ENCODE results near the gene MAGEA9B.
"Not testable (repeated sequence)": the region's sequence is repeated elsewhere in the genome, so short reads cannot be mapped to it uniquely, and the experiment has no call there.

Gene MAGEA9B

GRCh38 chrX:149534926-149535602, 52.2 kb downstream of the MAGEA9B start:
- H3K27me3 ChIP-seq (ENCODE audit: control insufficient read depth in 1 of 2, insufficient read depth in 2 of 2, low read length in 2 of 2); H3K4me3 ChIP-seq (ENCODE audit: low read depth in 1 of 2, low read length in 2 of 2); H3K36me3 ChIP-seq (ENCODE audit: control insufficient read depth in 1 of 2, insufficient read depth in 2 of 2, low read length in 2 of 2); H3K9me3 ChIP-seq (ENCODE audit: control insufficient read depth in 1 of 2, low read length in 2 of 2); H3K27ac ChIP-seq (ENCODE audit: low read depth, low read length); H3K9ac ChIP-seq (ENCODE audit: low read depth in 1 of 2, low read length in 2 of 2); H3K4me1 ChIP-seq (ENCODE audit: control insufficient read depth in 1 of 2, insufficient read depth in 2 of 2, low read length in 2 of 2): not testable (repeated sequence)

GRCh38 chrX:149533999-149534398, 53.3 kb downstream of the MAGEA9B start:
- not testable (repeated sequence) for H3K9me3 ChIP-seq (ENCODE audit: control insufficient read depth in 1 of 2, low read length in 2 of 2); H3K9ac ChIP-seq (ENCODE audit: low read depth in 1 of 2, low read length in 2 of 2); H3K4me1 ChIP-seq (ENCODE audit: control insufficient read depth in 1 of 2, insufficient read depth in 2 of 2, low read length in 2 of 2); H3K4me3 ChIP-seq (ENCODE audit: low read depth in 1 of 2, low read length in 2 of 2); H3K36me3 ChIP-seq (ENCODE audit: control insufficient read depth in 1 of 2, insufficient read depth in 2 of 2, low read length in 2 of 2); H3K27me3 ChIP-seq (ENCODE audit: control insufficient read depth in 1 of 2, insufficient read depth in 2 of 2, low read length in 2 of 2); H3K27ac ChIP-seq (ENCODE audit: low read depth, low read length)

GRCh38 chrX:149532868-149533267, 54.4 kb downstream of the MAGEA9B start:
- not testable (repeated sequence) for H3K4me1 ChIP-seq (ENCODE audit: control insufficient read depth in 1 of 2, insufficient read depth in 2 of 2, low read length in 2 of 2); H3K36me3 ChIP-seq (ENCODE audit: control insufficient read depth in 1 of 2, insufficient read depth in 2 of 2, low read length in 2 of 2); H3K9ac ChIP-seq (ENCODE audit: low read depth in 1 of 2, low read length in 2 of 2); H3K9me3 ChIP-seq (ENCODE audit: control insufficient read depth in 1 of 2, low read length in 2 of 2); H3K4me3 ChIP-seq (ENCODE audit: low read depth in 1 of 2, low read length in 2 of 2); H3K27ac ChIP-seq (ENCODE audit: low read depth, low read length); H3K27me3 ChIP-seq (ENCODE audit: control insufficient read depth in 1 of 2, insufficient read depth in 2 of 2, low read length in 2 of 2)
